Body of pancreas (tissue), 4 donors: ENCODE measurements around the gene TAAR2.

Experiments
- POLR2A ChIP-seq, 3 donors: fragments of 450-650 bp; IDR thresholded peaks; one replicate each; pipeline ENCODE4 v1.6.1; 2016; ENCODE audit warnings: antibody characterized with exemption in 3 of 3, mild to moderate bottlenecking in 2 of 3
- TF ChIP-seq, protein P1 (sequence below), 7 experiments: fragments of 450-650 bp in 4 of 7; fragments of 200-600 bp in 3 of 7; sonication (generic) in 3 of 7; IDR thresholded peaks; one replicate each; pipeline ENCODE4 v1.5.1; 2016 to 2019; ENCODE audit warnings: antibody characterized with exemption in 7 of 7

DNA sequence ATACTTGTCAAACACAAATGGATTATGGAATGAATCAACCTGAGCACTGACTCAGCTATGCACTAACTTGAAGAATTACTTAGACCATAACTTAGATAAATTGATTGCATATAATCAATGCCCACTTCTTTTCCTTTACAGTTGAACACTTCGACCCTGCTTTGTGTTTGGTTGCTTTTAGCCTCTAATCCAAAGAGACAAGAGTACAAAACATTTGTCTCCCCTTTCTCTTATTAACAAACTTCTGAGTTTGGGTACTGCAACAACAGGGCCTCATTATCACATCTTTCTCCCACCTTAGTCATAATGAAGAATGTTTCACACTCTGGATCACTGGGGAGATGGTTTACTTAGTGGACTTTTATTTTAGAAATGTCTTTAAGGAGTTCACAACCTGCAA is 56.5 kb downstream of the TAAR2 start:
- no peak for TF ChIP-seq POLR2A (IDR thresholded peaks at IDR 0.05)
- TF ChIP-seq, protein P1, sequence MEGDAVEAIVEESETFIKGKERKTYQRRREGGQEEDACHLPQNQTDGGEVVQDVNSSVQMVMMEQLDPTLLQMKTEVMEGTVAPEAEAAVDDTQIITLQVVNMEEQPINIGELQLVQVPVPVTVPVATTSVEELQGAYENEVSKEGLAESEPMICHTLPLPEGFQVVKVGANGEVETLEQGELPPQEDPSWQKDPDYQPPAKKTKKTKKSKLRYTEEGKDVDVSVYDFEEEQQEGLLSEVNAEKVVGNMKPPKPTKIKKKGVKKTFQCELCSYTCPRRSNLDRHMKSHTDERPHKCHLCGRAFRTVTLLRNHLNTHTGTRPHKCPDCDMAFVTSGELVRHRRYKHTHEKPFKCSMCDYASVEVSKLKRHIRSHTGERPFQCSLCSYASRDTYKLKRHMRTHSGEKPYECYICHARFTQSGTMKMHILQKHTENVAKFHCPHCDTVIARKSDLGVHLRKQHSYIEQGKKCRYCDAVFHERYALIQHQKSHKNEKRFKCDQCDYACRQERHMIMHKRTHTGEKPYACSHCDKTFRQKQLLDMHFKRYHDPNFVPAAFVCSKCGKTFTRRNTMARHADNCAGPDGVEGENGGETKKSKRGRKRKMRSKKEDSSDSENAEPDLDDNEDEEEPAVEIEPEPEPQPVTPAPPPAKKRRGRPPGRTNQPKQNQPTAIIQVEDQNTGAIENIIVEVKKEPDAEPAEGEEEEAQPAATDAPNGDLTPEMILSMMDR (IDR thresholded peaks at IDR 0.05) = no peak
